Kidney tubule cell (primary cell): ENCODE data around the gene ASTN1.

ENCODE experiments used
- DNase-seq: peaks from one replicate; pipeline ENCODE4 v3.0.0-alpha.2; 2018; ENCODE audit warnings: low spot score

Gene ASTN1

DNA sequence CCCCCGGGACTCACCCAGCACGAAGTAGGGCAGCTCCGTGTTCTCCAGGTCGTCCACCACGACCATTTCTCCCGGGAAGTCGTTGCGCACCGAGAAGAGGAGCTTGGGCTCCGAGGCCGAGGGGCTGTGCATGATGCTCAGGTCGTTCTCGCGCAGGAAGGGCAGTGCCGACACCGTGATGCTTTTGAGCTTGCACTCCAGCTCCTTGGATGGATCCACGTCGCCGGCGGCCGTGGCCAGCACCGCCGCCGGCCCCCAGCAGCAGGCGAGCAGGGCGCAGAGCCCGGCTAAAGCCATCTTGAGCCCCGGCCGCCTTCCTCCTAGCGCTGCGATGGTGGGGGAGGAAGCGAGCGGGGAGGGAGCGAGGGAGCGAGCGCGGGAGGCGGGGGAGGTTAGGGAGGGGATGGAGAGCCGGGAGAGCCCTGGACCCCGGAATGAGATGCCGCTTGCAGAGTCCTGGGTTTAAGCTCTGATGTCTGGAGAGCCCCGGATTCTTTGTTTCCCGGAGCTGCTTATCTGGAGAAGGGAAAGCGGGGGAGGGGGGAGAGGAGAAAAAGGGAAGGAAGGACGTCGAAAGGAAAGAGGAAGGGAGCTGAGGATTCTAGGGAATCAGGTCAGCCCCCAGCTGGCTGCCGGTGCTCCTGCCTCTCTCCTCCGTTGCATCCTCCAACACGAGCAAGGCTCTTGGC is at the start of gene ASTN1:
TSS of gene ASTN1 (minus strand) at position 333 of the 689 bp plus-strand sequence. CDS start at position 297, 36 bp downstream.
- no peak for DNase-seq

DNA sequence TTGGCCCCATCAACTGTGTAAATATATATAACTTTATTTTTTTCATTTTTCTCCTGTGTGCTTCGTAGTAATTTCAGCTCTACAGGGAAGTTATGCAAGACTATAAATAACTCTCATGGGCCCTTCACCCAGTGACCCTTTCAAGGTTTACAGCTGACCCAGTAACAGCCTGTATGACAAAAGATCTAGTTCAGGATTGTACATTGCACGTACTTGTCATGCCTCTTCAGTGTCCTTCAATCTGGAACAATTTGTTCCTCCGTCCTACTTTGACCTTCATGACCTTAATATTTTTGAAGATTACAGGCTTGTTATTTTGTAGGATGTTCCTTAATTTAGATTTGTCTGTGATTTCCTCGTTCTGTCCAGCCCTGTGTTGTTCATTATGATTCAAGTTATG is 46.7 kb upstream of the ASTN1 start:
- DNase-seq = no peak

DNA sequence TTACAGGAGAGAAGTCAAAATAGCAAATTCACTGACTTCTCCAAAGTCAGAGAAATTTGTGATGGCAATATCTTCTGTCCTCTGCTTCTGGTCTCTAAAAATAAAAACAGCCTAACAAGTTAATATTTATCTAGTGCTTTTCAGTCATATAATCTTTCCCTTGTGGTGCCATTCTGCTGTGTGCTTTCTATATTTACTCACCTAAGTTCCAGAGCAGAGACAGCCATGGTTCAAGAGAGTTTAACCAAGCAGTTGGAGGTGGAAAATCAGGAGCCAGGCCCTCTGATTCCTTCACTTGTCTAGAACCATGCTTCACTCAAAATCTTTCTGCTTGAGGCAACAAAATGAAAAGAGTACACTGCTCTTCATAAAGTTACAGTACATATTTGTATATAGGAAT is 45.6 kb upstream of the ASTN1 start:
- peak; percentile 19 for DNase-seq

DNA sequence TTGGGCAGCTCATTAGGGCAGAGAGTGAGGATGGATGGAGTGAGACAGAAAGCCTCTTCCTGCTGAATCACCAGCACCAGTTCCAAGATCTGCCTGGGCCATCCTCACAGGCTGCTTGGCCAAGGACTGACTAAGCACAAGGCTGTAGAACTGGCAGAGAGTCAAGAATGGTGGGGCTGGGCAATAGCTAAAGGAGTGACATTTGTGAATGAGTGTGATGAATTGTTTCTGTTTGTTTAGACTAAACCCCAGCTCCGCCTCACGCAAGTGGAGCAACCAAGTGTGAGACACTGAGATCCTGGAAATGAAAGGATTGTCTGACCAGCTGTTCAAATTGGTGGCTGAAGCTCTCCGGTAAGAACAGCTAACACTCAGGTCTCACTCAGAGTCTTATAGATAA is 44.8 kb upstream of the ASTN1 start:
- DNase-seq = peak; percentile 99

DNA sequence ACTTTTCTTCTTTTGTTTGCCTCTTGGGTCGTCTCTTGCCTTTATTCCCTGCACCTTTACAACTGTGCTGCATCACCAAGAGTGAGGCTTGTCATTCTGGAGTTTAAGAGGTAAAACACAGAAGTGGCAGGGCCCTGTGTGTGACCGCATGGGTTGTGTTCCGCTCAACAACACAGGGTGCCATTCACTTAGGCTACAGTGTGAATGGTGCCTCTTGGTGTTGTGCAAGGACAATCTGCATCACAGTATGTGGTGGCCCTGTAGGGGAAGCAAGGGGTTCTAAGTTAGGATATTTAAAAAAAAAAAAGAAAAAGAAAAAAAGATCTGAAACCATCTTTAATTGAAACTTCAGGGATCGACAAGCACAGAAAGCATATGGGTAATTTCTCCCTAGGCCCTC is 44.4 kb upstream of the ASTN1 start:
- no peak for DNase-seq

DNA sequence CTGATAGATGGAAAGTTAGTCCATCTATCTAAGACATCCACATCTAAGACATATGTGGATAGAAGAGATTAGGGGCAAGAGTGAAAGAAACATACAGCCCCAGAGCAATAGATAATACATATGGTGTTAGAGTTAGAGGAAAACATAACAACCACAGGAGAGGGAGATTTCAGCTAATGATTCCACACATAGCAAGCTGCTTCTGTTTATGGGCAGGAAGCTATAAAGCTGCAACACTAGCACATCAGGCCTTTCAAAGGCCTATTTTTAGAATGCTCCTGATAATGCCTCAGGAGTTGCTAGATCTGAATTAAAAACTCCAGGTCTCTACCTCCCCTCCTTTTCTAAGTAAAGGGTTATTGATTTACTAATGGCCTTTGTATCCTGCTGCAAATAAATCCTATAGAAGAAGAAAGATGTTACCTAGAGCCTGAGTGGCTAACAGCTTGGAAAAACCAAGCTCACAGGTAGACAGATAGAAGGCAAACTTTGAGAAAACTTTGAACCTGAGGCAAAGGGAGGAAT is 42.4 kb upstream of the ASTN1 start:
- DNase-seq = no peak

DNA sequence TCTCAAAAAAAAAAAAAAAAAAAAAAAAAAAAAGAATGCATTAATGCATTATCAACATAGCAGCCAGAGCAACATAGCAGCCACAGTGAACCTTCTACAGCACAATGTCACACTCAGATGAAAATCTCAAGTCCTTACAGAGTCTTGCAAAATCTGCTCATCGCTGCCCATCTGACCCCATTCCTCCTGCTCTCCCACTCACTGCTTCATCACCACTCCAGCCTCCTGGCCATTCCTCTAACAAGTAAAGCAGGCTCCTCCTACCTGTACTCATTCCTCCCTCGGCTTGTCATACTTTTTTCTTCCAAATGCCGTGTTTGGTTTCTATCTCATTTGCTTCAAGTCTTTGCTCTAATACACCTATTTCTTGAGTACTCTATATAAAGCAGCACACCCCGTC is 35.8 kb upstream of the ASTN1 start:
- no peak for DNase-seq

DNA sequence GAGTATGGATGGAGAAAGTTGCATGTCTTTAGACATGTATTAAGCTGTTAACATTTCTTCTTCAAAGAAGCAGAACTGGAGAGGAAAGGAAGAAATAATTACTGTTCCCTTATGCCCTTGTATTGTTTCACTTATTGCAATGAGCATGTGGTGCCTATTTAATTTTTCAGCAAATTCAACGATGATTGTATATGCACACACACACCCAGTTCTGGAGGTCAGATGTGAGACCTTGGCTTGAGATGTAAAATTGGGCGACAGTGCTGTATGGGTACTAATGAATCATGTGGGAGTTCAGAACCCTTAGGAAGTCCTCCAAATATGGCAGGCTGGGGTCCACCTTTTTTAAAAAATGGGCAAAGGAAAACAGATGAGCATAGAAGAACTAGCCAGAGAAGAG is 33.7 kb upstream of the ASTN1 start:
- no peak for DNase-seq

DNA sequence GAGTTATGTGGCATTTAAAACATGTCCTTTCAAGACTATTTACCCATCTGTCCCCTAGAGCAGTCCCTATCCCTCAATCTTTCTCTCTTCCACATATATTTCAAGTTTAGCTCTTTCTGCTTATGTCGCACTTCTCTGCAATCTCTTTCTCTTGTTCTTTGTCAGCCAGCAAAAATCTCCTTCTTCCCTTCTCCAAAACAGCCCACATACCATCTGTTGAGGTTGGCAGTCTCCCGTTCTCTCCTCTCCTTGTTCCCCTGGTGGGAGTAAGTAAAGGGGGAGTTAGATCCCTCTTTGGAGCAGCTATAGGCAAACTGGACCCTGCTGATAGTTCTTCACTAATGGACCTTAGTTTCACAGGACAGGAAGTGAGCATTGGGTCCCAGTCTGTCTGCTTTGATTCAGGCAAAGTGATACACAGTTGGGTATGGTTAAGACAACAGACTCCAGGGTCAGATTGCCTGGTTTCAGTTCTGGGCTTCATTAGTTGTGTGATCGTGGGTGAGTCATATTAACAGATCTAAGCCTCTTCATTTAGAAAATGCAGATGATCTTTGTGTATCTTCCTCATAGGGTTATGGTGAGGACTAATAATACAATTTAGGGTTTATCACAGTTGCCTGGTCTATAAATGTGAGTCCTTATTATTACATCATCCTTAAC is 25.9 kb upstream of the ASTN1 start:
- no peak for DNase-seq

DNA sequence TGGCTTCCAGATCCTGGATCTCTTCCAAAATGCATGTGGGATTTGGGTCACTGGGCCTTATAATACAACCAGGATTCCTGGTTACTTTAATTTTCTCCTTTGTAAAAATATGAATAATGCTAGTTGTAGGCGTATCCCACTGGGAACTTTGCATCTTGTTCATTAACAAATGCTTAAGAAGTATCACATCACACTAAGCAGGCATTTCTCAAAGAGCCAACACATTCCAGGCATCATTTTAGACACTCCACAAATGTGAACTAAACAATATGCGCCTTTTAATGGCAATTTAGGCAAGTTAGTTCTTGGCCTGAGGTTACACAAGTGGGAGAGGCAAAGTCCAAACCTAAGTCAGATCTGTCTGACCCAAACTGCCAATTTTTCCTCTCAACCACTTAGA is 22.1 kb upstream of the ASTN1 start:
- no peak for DNase-seq

DNA sequence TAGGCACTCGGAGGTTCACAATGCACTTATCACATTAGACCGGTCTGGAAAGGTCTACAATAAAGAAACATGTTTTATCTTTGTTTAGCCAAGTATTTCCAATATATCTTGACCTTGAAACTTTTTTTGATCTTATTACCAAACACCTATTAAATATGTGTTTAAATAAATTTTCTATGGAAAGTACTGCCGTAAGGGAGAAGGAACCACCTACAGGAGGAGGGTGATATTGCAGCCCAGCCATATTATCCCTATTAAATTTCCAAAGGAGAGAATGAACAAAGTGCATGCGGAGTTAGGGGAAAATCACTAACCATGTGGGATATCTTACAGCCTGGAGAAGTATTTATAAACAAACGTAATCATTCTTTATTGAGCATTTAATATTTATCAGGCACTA is 20.7 kb upstream of the ASTN1 start:
- DNase-seq = peak; percentile 17

DNA sequence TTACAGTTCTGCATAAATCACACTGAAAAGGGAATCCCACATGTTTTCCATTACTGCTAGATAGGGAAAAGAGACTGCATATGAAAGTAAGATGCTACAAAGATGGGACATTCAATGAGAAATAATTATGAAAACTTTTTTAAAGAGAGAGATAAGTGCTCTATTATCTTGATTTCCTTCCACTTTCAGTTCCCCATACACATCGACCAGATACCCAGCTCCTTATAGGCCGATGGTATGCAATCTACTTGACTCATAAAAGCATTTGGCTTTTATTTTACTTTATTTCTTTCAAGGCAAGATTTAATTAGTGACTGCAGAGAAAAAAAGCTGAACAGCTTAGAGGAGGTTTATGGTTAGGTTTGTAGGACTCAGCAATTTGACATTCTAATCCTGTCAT is 19.3 kb upstream of the ASTN1 start:
- DNase-seq = no peak

DNA sequence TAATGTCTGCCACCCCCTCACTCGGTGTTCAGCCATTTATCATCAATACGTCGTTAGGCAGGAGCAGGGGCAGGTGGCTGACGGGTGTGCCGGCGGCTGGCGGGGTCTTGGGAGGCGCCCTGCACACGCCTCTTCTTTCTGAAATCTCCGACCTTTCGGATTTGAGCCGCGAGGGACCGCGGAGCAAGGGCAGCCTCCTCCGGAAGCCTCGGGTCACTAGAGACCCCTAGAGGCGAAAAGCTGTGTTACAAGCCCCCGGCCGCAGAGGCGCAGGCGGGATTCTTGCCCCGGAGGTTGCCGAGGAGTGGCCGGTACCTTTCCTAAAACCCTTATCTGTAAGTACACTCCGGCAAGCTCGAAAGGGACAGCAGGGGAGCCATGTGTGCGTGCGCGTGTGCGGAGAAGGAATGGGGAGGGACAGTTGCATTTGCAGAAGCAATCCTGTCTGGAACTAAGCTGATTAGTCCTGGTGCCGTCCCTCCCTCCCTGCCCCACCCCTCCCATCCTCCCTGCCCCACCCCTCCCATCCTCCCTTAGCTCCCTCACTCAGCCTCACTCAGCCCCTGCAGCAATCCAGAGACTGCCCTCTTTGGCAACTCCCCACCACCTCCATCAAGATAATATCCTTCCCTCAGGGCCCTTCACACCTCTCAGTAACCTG is 17.2 kb upstream of the ASTN1 start:
- peak; percentile 59 for DNase-seq

DNA sequence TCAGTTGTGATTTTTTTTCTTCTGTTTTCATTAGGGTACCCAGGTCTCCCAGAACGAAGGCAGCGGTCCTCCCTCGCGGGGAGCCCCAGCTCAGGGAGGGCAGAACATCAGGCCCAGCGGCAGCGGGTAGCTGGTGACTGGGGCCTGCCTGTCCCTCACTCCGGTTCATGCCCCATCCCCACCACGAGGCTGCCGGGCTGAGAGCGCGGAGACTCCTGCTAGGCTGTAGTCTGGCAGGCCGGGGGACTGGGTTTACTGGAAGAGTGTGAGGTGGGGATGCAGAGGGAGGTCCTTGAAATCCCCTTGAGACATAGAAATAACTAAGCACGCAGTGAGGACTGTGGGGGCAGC is 16.7 kb upstream of the ASTN1 start:
- no peak for DNase-seq

DNA sequence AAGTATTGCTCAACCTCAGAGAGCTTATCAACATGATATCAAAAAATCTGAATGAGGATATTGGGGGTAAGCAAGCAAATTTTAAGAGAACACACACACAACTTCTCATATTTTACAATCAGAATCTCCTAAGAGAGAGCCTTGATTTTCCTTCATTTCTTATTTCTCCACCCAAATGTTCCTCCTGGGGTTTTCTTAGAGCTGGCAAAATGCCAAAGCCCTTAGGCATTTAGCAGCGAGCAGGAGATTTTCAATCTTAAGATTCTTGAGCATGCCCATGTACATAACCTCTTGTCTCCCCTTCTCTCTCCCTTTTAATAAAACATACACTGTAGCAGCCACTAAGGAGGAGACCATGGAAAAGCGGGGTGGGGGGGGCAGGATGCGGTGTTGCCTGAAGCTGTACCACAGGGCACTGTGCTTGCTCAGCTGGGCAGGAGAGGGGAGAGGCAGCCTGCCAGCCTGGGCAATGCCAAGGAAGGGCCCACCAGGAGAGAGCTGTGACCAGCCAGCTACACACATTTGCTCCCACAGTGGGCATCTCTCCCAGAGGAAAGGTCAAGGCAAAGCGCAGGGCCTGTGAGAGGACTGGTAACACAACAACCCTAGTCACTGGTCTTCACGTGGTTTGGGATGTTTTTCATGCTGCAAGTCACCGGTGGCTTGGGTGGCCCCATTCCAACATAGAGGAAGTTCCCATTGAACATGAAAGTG is 10.6 kb upstream of the ASTN1 start:
- DNase-seq = no peak

DNA sequence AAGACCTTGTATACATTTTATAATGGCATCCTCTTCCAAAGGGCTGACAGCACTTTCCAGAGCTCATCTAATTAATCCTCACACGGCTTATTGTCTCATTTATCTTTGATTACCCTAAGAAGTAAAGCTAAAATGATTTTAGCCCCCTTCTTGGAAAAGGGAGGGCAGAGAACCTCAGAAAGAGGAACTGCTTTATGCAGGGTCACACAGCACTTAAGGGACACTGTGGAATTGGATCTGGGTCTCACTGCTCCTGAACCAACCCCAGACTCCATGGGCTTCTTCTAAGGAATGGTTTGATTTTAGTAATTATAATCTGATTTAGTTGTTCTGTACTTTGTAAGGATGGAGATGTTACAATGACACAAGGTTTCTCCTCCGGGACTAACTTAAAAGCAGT is 9.5 kb upstream of the ASTN1 start:
- DNase-seq = no peak

DNA sequence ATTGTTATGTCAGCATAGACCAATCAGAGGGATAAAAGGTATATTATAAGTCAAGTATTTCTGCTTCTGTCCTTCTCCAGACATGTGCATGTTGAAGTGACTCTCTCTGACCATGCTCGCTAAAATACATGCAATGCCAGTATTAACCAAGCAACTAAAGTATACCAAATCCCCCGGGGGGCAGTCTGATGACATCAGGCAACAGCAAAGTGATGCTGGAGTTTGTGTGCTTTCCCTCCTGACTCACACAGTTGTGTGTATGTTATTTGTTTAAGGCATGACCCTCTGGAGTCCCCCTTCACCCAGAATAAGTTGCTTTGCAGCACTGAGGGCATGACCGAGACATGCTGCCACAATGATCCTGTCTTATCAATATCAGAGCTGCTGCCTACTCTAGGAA is 8.4 kb upstream of the ASTN1 start:
- no peak for DNase-seq

DNA sequence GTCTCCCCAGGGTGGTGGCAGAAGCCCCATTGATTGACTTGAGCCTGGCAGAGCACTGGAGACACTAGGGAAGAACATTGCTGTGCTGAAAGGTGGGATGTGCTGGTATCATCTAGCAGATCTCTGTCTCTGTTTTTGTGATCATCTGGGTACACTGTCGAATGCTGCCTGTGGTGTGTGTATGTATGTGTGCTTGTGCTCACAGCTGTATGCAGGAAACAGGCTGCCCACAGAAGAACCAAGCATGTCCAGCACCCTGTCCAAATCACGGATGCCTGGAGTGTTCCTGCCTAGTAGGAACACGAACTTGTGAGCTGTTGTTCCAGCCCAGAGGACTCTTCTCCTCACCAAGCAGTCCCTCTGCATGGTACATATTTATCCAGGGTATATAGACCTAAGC is 7.8 kb upstream of the ASTN1 start:
- no peak for DNase-seq

DNA sequence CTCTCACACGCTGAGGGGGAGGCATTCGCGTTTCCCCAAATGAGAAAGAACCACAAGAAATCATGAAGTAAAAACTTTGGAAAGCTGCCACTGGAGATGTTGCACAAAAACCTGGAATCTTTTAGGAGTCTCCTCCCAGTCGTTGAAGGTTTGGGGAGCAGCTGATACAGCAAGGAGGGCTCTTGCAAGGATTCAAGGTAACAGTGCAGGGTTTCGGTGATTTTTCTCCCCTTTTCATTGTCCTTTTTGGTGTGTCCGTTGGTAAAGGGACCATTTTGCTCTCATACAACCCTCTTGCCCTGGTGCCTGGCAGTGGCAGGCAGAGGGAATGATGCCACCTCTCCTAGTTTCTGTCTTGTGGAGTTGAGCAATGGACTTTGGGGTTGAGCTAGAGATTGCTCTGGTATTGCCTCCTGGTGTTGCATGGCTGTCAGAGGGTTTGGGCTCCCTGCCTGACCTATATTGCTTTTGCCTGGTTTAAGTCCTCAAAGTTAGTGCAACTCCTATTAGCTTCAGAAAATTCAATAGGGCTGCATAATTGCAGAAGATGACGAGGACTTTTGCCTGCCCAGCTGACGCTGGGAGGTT is 7.1 kb upstream of the ASTN1 start:
- DNase-seq = no peak

DNA sequence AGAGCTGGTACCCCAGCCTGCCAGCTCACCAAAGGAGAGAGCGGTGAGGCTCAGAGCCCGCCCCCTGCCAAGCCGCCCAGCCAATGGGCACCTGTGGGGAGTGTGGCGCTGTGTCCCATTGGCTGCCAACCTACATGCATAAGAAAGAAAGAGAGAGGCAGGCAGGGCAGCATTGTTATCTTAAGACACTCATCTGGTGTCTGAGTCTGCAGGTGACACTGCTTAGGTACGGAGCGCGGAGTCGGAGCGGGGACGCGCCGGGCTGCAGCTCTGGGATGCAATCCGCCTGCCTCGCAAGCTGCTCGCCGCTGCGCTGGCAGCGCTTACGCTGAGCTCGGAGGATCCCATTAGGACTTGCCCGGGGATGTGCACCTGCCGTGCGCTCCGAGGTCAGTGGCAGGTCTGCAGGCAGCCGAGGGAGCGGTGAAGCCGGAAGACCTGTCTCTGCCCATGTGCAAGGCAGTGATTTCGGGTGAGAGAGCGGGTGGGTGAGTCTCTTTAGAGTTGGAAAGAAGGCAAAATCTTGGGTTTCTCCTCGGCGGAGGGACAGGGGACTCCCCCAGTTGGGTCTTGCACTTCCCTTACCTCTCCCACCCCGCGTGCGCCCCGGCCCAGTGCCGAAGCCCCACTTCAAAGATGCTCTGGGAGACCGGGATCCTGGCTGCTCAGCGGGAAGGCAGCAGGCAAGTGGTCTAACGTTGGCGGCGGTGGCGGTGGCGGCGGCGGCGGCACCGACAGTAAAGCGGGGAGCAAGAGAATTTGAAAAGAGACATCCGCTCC is 6.4 kb upstream of the ASTN1 start, which contains the start of gene BRINP2:
TSS of gene BRINP2 (plus strand) at position 203 of the 780 bp plus-strand sequence. CDS start 58,919 bp downstream, outside the sequence.
- DNase-seq = peak; percentile 80

DNA sequence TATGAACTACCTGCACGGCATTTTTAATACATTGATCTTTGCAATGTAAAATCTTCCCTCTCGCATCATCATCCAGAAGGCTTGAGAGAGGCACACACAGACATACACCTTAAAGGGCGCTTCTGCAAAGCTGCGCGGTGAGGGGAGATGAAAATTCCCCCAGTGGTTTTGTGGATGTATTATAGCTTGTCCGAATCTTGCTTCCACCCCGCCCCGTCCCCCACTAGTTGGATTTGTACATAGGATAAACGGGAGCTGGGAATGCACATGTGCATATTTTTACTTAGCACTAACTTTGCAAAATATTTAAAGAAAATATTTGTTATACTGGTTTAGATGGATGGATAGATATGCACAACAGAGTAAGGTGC is 542 bp upstream of the ASTN1 start:
- no peak for DNase-seq
